CD4-positive, CD25-positive, alpha-beta regulatory T cell (primary cell): ENCODE results near the gene WNT7B. TPM values are rescaled to one million over a fixed set of nuclear protein-coding genes. Genes with fewer than 3 reads are reported as not detected.
A peak's percentile ranks its signal among the peaks of the same experiment; 100 is the strongest.

ENCODE experiments used
- ATAC-seq, 2 donors: fragments of 150-1000 bp; cut with Tn5 transposase; one replicate each; pipeline ENCODE4 v1.10.0; 2021; ENCODE audit warnings: low read depth in 2 of 2, moderate number of reproducible peaks in 2 of 2, moderate library complexity in 1 of 2
- DNase-seq, 3 donors: peaks; one replicate each; pipeline versions ENCODE4 v3.0.0 to v3.0.0-alpha.2; 2012 to 2022; ENCODE audit warnings: mixed read lengths in 1 of 3
- H3K27ac ChIP-seq: one replicate; pipeline ENCODE4 v1.7.0; 2013; ENCODE audit warnings: mild to moderate bottlenecking, low read length; ENCODE audit not compliant: insufficient read depth, poor library complexity, severe bottlenecking
- H3K27me3 ChIP-seq: one replicate; pipeline ENCODE4 v1.7.0; 2013; ENCODE audit warnings: low read length; ENCODE audit not compliant: control insufficient read depth, insufficient read depth
- H3K36me3 ChIP-seq: one replicate; pipeline ENCODE4 v1.7.0; 2013; ENCODE audit warnings: mild to moderate bottlenecking, low read length, moderate library complexity; ENCODE audit not compliant: control insufficient read depth, insufficient read depth
- H3K4me1 ChIP-seq: 2 replicates; pipeline ENCODE4 v1.7.0; 2013; ENCODE audit warnings: mild to moderate bottlenecking, low read length; ENCODE audit not compliant: insufficient read depth, control insufficient read depth, poor library complexity, severe bottlenecking
- H3K4me3 ChIP-seq: one replicate; pipeline ENCODE4 v1.7.0; 2013; ENCODE audit warnings: low read depth, mild to moderate bottlenecking, low read length, moderate library complexity
- H3K9me3 ChIP-seq, 2 experiments: 1 replicate in 1 of 2; 2 replicates in 1 of 2; pipeline ENCODE4 v1.7.0; 2013; ENCODE audit warnings: low read length in 2 of 2, mild to moderate bottlenecking in 1 of 2, moderate library complexity in 1 of 2; ENCODE audit not compliant: control insufficient read depth in 2 of 2
- H3K27ac Mint-ChIP-seq, 3 donors: one replicate each; pipeline ENCODE4 v1.8.0; 2020 to 2022; ENCODE audit warnings: mild to moderate bottlenecking in 3 of 3, mixed read lengths in 3 of 3, moderate library complexity in 2 of 3
- H3K27me3 Mint-ChIP-seq: one replicate; pipeline ENCODE4 v1.8.0; 2022; ENCODE audit warnings: mild to moderate bottlenecking, mixed read lengths
- H3K36me3 Mint-ChIP-seq: one replicate; pipeline ENCODE4 v1.8.0; 2020; ENCODE audit warnings: mixed read lengths
- H3K4me1 Mint-ChIP-seq, 4 donors: one replicate each; pipeline ENCODE4 v1.8.0; 2020 to 2022; ENCODE audit warnings: mixed read lengths in 4 of 4, mild to moderate bottlenecking in 1 of 4
- H3K4me3 Mint-ChIP-seq, 4 donors: one replicate each; pipeline ENCODE4 v1.8.0; 2020 to 2022; ENCODE audit warnings: mild to moderate bottlenecking in 4 of 4, mixed read lengths in 4 of 4, moderate library complexity in 3 of 4
- H3K9me3 Mint-ChIP-seq, 7 donors: one replicate each; pipeline ENCODE4 v1.8.0; 2020 to 2022; ENCODE audit warnings: mixed read lengths in 7 of 7, mild to moderate bottlenecking in 3 of 7, moderate library complexity in 2 of 7
- polyA plus RNA-seq, 4 donors: library from polyadenylated mRNA; unstranded; fragments of 300-500 nt; fragmentation: Illumina TruSeq; gene quantifications; one replicate each; pipeline ENCODE4 v1.2.3, GENCODE V29; 2021
- total RNA-seq: library from RNA; stranded (reverse); gene quantifications from one replicate; pipeline ENCODE4 v1.2.3, GENCODE V29; 2022

WNT7B gene
- total and polyA plus RNA-seq, 5 donors from 2014 or later, result not detected

- Mint-ChIP-seq H3K9me3 (peaks cover 0 to 3% (median 0%) of the 10 kb centered on the region in 7 donors), H3K27ac (no peak overlapping the region), H3K4me1 (no peaks in the 10 kb centered on the region), H3K36me3 (no peaks in the 10 kb centered on the region), H3K27me3 (peaks cover 22% of the 10 kb centered on the region), H3K4me3 (no peak overlapping the region)
- H3K9me3 ChIP-seq, result no peaks in the 10 kb centered on the region
- no peak for DNase-seq
- no peak overlapping the region for H3K4me3 ChIP-seq
- no peak for ATAC-seq
- no peak overlapping the region for H3K27ac ChIP-seq
- H3K36me3 ChIP-seq, result no peaks in the 10 kb centered on the region
- no peaks in the 10 kb centered on the region for H3K4me1 ChIP-seq
- no peaks in the 10 kb centered on the region for H3K27me3 ChIP-seq
These were observed 91.7 kb downstream of the WNT7B start for GRCh38 chr22:45885171-45885840.

GRCh38 chr22:45884201-45885062 is 92.5 kb downstream of the WNT7B start:
- Histone ChIP-seq H3K27me3 (no peaks in the 10 kb centered on the region), H3K36me3 (no peaks in the 10 kb centered on the region), H3K9me3 (no peaks in the 10 kb centered on the region), H3K4me3 (no peak overlapping the region), H3K4me1 (no peaks in the 10 kb centered on the region), H3K27ac (no peak overlapping the region)
- H3K27me3 Mint-ChIP-seq, result peaks cover 30% of the 10 kb centered on the region
- no peaks in the 10 kb centered on the region for H3K36me3 Mint-ChIP-seq
- DNase-seq (no peak), ATAC-seq (no peak)
- no peak overlapping the region for H3K4me3 Mint-ChIP-seq
- H3K9me3 Mint-ChIP-seq, result peaks cover 0 to 3% (median 0%) of the 10 kb centered on the region in 7 donors
- H3K4me1 Mint-ChIP-seq, result no peaks in the 10 kb centered on the region
- no peak overlapping the region for H3K27ac Mint-ChIP-seq

GRCh38 chr22:45883811-45884170 is 93.2 kb downstream of the WNT7B start:
- DNase-seq (no peak), ATAC-seq (no peak)
- H3K4me3 Mint-ChIP-seq, result no peak overlapping the region
- Histone ChIP-seq H3K27ac (no peak overlapping the region), H3K27me3 (no peaks in the 10 kb centered on the region), H3K4me3 (no peak overlapping the region), H3K4me1 (no peaks in the 10 kb centered on the region), H3K36me3 (no peaks in the 10 kb centered on the region), H3K9me3 (no peaks in the 10 kb centered on the region)
- H3K9me3 Mint-ChIP-seq, result peaks cover 0 to 3% (median 0%) of the 10 kb centered on the region in 7 donors
- no peaks in the 10 kb centered on the region for H3K4me1 Mint-ChIP-seq
- peaks cover 33% of the 10 kb centered on the region for H3K27me3 Mint-ChIP-seq
- H3K27ac Mint-ChIP-seq, result no peak overlapping the region
- no peaks in the 10 kb centered on the region for H3K36me3 Mint-ChIP-seq

GRCh38 chr22:45882881-45883810 is 93.8 kb downstream of the WNT7B start:
- Mint-ChIP-seq H3K9me3 (peaks cover 0 to 3% (median 0%) of the 10 kb centered on the region in 7 donors), H3K36me3 (no peaks in the 10 kb centered on the region), H3K27me3 (peaks cover 34% of the 10 kb centered on the region), H3K27ac (no peak overlapping the region), H3K4me3 (no peak overlapping the region), H3K4me1 (peaks cover 0 to 2% (median 0%) of the 10 kb centered on the region in 4 donors)
- Histone ChIP-seq H3K36me3 (no peaks in the 10 kb centered on the region), H3K27me3 (no peaks in the 10 kb centered on the region), H3K4me3 (no peak overlapping the region), H3K27ac (no peak overlapping the region), H3K4me1 (no peaks in the 10 kb centered on the region), H3K9me3 (no peaks in the 10 kb centered on the region)
- no peak for DNase-seq
- no peak for ATAC-seq

- Mint-ChIP-seq H3K4me3 (no peak overlapping the region), H3K27me3 (peaks cover 35% of the 10 kb centered on the region), H3K9me3 (peaks cover 0 to 3% (median 0%) of the 10 kb centered on the region in 7 donors), H3K4me1 (peaks cover 0 to 2% (median 0%) of the 10 kb centered on the region in 4 donors), H3K36me3 (no peaks in the 10 kb centered on the region), H3K27ac (no peak overlapping the region)
- Histone ChIP-seq H3K27me3 (no peaks in the 10 kb centered on the region), H3K4me1 (no peaks in the 10 kb centered on the region), H3K36me3 (no peaks in the 10 kb centered on the region), H3K4me3 (no peak overlapping the region), H3K9me3 (no peaks in the 10 kb centered on the region), H3K27ac (no peak overlapping the region)
- DNase-seq (no peak), ATAC-seq (no peak)
These were observed 95.5 kb downstream of the WNT7B start for GRCh38 chr22:45881524-45881875.

GRCh38 chr22:45880716-45881523 is 96.0 kb downstream of the WNT7B start:
- no peak overlapping the region for H3K27ac Mint-ChIP-seq
- ATAC-seq (no peak), DNase-seq (no peak)
- peaks cover 0 to 2% (median 0%) of the 10 kb centered on the region in 4 donors for H3K4me1 Mint-ChIP-seq
- H3K9me3 Mint-ChIP-seq, result peaks cover 0 to 3% (median 0%) of the 10 kb centered on the region in 7 donors
- Histone ChIP-seq H3K27ac (no peak overlapping the region), H3K4me3 (no peak overlapping the region), H3K4me1 (no peaks in the 10 kb centered on the region), H3K9me3 (no peaks in the 10 kb centered on the region), H3K27me3 (no peaks in the 10 kb centered on the region), H3K36me3 (no peaks in the 10 kb centered on the region)
- H3K4me3 Mint-ChIP-seq, result peak overlapping the region in 1 of 4 donors; percentile 38
- peaks cover 34% of the 10 kb centered on the region for H3K27me3 Mint-ChIP-seq
- H3K36me3 Mint-ChIP-seq, result no peaks in the 10 kb centered on the region
